HG02759 (cell line): ENCODE results near the gene MED1.
"Not testable (repeated sequence)": the region's sequence is repeated elsewhere in the genome, so short reads cannot be mapped to it uniquely, and the experiment has no call there.

Experiments used
- ATAC-seq: cut with Tn5 transposase; IDR thresholded peaks from one replicate; pipeline ENCODE4 v1.9.1; 2021; ENCODE audit warnings: mild to moderate bottlenecking, moderate library complexity; ENCODE audit not compliant: unreplicated experiment

Gene MED1

DNA sequence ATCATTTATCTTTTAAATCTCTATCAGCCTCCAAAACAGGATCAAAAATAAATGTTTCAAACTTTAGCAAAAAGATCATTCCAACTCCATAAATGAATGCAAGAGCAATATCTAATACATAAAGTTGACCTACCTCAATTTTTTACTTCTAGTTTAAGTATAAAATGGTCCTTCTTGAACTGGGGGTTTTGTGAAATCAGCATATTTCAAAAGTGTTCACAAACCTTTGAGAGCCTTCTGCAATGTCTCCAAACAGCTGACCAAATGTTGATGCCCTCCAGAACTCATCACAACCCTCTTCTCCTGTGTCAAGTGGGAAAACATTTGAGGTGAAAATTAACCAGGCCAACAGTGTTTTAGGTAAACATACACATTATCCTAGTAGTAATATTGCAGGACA, 7.7 kb downstream of the MED1 start:
- no peak for ATAC-seq

DNA sequence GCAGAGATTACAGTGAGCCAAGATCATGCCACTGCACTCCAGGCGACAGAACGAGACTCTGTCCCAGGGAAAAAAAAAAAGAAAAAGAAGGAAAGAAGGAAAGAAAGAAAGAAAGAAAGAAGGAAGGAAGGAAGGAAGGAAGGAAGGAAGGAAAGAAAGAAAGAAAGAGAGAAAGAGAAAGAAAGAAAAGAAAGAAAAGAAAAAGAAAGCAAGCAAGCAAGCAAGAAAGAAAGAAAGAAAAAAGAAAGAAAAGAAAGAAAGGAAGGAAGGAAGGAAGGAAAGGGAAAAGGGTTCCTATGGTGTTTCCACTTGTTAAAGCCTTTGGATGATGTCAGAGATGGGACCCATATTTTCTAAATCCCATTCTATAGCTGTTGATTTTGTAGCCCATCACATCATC, 11.2 kb downstream of the MED1 start:
- not testable (repeated sequence) for ATAC-seq

DNA sequence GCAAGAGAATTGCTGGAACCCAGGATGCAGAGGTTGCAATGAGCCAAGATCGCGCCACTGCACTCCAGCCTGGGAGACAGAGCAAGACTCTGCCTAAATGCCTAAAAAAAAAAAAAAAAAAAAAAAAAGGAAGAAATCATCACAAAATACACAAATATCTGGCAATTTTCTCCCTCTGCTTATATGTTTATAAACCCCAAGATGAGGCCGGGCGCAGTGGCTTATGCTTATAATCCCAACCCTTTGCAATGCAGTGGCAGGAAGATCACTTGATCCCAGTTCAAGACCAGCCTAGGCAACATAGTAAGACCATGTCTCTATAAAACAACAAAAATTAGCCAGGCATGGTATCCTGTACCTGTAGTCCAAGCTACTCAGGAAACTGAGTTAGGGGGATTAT, 21.5 kb downstream of the MED1 start:
- ATAC-seq = no peak

DNA sequence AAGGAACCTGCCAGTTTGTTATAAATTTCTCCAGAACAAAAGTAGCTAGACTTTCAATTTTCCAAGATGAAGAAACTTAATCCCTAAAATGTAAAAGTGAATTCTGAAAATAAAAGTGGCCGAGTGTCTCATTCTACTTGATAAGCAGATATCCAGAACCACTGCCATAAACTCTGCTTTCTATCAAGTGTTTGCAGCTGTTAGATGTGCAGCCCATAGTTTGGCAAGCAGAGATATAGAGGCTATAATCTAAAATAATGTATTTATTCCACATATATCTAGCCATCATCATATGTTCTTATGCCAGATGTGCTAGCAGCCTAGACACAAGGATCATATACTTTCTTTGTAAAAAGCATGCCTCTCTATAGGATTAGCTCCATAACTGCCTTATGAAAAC, 34.9 kb downstream of the MED1 start:
- no peak for ATAC-seq

DNA sequence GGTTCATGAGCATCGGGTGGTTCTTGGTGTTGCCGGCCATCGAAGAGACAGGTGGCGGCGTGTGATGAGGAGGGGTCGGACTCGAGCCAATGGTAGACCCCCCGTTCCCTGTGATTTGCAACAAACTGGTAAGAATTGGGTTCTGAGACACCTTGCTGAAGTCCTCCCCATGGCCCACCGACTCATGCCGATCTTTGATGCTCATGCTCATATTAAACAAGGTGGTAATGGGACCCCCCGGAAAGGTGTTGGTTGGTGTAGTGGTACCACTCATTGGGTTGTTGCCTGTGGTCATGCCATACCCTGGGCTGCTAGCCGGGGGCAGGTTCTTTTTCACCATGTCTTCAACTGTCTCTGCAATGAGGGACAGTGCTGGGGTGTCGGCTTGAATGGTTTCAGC, 40.8 kb downstream of the MED1 start:
- ATAC-seq = no peak

DNA sequence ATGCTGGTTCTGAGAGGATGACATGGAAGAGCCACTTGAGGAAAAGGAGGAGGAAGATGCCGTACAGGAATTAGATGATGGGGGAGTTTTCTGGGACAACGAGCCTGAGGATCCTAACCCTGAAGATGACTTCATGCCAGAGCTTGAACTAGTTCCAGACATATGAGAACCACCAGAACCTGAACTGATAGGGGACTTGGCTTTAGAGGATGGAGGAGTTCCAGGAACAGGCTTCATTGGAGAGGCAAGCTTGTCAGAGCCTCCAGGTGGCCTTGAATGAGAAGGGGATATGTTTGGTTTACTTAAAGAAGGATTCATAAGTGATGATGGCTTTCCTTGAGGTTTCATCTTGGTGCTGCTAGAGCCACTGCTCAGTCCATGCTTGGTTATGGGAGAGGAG, 42.7 kb downstream of the MED1 start:
- no peak for ATAC-seq

DNA sequence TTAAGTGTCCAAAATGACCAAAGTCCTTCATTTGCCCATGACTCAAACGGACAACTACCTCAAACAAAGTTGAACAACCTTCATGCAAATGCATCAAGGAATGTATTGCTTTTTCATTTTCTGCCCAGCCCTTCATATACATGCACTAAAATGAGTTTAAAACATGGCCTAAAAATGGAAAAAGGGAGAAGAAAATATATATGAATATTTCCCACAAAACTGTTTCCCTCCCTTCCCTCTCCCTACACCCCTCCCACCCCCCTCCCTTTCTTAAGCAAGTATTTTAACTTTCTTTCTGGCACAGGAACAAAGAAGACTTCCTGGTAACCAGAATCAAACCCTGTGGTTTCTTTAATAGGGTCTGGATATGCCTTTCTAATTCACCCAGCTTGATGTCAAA, 44.1 kb downstream of the MED1 start:
- ATAC-seq = no peak

DNA sequence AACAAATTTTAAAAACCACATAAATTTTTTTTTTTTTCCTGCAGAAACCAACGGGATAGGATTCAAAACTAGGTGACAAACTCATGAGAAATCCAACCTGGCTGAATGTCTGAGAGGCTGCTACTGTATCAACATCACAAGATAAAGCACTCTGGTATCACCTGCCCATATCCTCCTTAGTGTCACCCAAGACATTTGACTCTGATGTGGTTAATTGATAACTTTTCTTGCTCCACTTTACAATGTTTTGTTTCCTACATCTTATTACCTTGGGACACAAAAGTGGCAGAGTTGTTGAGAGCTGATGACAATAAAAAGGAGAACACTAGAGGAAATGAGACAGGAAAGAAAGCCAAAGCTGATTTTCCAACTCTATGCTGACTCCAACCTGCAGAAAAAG, 45.6 kb downstream of the MED1 start:
- no peak for ATAC-seq

DNA sequence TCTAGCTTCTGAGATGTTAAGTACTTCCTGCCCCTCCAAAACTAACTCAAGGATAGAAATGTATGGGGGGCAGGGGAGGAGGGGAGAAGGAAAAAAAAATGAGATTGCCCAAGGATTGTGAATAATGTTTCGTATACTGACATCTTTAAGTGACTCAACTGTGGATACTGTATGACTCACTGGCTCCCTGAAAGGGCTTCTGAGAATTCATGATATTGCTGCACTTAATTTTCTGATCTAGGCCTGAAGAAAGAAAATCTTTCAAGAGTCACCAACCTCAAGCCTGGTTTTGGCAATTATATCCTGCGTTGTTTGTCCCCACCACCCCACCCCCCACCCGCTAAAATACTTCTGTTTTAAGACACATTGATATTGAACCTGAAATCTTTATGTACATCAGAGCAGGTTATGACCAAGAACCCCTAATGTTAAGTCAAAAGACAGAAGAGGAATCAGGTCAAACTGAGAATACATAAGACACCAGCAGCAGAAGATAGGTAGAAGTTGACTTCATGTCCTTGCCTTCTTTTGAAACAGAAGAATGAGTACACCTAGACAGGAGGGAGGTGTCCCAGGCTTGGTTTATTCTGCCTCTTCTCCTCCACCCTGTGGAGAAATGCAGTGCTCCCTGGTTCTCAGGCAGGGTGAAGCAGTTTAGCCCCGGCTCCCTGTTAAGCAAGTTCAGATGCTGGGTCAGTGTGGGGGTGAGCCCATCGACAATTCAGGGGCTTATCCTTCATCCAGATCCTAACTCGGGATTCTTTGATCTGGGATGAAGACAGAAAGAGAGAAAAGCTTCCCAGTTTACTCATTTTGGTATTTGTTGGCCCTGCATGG, 46.3 kb downstream of the MED1 start:
- no peak for ATAC-seq

DNA sequence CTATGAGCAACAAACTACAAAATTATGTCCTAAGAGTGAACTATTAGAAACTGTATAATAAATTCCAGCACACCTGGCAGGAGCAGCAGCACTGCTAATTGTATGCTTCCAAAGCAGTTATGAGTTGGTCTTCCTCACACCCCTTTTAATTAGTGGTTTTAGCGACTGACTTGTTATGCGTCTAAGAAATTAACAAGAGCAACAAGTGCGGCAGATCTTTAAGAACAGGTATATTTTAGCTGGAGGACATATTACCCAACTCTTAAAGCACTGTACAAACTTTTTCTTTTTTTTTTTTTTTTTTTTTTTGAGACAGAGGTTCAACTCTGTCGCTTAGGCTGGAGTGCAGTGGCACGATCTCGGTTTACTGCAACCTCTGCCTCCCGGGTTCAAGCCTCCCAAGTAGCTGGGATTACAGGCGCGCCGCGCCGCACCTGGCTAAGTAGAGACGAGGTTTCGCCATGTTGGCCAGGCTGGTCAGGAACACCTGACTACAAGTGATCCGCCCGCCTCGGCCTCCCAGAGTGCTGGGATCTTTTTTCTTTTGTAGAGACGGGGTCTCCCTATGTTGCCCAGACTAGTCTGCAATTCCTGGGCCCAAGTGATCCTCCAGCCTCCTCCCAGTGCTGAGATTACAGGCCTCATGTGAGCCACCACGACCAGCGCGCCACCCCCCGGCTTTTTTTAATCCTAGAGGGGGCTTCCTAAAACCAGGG, 48.0 kb downstream of the MED1 start:
- no peak for ATAC-seq

DNA sequence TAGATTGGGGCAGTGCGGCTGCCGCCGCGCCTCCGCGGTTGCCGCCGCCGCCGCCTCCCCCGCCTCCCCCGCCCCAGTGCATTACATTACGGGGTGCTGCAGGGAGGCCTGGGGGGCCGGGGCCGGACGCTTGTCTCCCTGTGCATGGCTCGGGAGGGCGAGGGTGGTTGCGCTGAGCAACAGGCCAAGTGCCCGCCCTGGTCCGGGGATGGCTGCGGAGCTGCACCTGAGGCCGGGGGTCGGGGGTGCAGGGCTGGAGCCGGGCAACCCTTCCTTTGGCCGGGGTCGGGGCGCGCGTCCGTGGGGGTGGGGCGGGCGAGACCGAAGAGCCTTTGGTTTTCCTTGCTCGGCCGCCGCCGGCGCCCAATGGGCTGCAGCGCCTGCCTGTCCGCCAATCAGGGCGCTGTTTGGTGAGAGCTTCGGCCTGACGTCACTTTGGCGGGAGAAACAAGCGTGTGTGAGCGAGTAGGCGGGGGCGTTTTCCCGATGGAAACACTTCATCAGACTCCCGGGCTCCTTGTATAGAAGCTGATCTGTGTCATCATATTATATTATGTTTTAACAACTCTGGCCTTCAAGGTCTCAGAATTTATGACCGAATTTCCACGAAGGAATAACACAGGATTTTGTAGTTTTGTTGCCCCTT, 48.7 kb downstream of the MED1 start:
- peak; percentile 72 for ATAC-seq

DNA sequence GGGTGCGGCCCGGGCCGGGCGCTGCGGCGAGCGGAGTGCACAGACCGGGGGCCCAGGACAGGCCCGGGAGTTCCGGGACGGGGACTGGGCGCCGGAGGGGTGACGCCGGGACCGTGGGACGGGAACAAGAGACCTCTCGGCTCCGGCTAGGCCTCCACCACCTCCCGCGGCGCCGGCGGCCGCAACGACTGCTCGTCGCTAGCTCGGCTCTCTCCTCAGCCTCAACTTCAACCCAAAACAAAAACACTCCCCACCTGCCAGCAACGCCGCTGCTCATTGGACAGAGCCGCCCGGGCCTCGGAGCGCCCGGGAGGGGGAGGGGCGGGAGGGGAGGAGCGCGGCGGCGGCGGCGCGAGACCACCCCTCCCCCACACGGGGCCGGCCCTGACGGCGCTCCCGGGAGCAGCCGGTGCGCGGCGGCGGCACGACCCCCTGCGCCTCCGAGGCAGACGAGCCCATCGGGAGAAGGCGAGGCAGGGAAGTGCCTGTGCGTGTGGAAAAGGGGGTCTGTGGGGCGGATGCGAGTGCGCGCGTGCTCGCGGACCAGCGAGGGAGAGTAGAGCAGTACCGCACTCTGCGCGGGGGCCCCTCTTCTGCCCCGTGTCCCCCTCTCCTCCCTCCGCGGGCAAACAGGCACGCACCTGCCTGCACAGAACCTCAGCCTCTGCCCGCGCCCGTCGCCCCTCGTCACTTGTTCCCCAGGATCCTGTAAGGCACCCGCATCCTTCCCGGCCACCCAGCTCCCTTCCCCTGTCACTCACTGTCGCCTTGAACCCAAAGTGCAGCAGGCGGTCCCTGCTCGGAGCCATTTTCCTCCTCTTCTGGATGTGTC, 49.4 kb downstream of the MED1 start, which contains the start of gene FBXL20:
Gene FBXL20 (minus strand): TSS at position 215 of the 832 bp plus-strand sequence. CDS start 224 bp downstream, outside the sequence.
- ATAC-seq = peak; percentile 70

DNA sequence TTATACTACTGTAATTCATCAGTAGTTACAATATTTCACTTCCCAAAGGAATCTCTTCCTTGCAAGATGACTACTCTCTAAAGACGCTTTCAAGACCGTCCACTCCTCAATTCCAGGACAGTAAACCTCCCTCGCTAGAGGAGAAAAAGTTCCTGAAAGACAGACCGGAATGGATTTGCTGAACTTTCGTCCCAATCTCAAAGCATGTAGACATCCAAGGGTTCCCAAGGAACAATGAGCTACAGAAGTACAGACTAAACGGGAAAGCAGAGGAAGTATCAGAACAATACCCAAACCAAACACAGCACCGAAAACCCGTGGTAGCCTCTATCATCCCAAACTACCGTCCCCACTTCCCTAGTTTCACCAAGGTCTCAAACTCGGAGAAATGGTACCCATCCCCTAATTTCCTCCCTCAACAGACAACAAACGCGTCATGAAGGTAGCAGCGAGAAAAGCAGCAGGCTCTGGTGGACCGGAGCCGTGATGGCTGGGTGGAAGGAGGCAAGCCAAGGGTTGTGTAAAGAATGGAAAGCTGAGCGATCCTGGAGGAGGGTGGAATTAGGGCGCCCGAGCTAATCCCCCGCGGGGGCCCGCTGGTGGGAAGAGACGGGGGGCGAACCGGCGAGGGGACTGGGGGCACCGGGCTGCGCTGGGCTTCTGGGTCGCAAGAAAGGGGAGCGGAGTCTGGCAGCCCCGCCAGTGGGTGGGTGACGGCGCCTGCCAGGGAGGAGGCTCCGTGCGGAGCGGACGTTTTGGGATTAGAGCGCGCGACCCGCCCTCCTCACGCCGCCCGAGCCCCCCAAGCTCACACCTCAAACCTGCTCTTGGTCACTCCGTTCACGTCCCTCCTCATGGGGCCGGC, 50.3 kb downstream of the MED1 start:
- no peak for ATAC-seq

DNA sequence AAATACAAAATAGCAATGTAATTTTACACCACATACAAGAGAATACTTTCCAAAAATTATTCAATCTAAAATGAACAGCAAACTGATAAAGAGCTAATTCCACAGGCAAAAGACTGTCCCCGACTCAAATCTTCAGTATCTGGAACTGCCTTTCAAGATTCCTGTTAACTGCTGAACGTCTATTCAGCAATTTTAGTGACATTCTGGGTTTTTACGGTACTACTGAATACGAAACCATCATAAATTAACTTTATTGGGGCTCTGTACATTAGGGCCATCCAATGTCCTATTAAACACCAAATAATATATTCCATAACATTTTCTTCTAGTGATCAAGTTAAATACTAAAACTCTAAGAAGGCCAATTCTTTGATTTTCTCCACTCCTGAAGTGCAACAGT, 51.3 kb downstream of the MED1 start:
- ATAC-seq = no peak

DNA sequence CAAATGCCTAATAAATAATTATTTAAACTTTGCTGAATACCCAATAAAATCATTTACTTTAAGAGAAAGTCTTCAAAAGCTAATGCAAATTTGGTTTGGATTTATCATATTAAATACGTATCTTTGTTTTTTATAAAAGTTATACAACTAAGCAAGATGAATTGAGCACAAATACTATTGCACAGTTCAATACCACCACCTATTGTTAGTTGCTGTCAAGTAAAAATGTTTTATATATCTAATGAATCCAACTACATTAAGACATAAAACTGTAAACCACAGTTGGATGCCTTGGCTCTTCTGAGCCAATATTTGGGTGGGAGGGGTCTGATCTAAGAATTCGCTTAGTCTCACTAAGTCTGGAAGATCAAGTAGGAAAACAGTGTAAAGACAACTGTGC, 57.3 kb downstream of the MED1 start:
- no peak for ATAC-seq

DNA sequence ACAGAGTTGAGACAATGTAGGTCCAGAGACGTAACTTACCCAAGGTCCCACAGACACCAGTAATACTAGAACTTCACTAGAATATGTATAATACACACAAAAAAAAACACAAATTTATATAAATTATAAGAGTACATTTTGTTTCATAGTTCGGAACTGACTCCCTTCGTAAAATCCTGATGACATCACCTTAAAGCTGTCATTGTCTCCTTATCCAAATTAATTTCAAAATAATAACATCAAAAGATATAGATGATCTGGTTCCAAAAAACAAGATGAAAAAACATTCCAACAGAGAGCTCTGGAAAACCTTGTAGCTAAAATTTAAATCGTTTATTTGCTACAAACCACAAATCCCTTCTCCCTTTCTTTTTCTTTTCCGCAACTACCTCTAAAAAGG, 59.6 kb downstream of the MED1 start:
- no peak for ATAC-seq

DNA sequence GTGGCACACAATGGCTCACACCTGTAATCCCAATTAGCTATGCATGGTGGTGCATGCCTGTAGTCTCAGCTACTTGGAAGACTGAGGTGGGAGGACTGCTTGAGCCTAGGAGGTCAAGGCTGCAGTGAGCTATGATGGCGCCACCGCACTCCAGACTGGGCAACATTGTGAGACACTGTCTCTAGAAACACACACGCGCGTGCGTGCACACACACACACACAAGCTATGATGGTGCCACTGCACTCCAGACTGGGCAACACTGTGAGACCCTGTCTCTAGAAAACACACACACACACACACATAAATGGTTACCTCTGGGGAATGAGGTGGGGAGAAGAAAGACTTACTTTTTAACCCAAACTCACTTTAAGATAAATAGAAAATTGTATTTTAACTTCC, 66.0 kb downstream of the MED1 start:
- no peak for ATAC-seq

DNA sequence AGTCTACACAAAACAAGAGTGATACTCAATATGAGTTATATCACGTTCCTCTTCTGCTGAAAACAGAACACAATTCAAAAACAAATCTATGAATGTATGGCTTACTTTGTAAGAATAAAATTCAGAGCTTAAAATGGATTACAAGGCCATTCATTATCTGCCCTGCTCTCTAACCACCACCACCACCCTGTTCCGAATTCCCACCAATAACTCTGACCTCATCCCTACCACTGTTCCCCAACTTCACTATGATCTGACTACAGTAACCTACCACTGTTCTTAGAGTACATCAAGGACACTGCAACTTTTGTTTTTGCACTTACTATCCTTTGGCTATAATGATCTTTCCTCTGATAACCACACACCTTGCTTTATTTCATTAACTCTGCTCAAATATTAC, 70.9 kb downstream of the MED1 start:
- no peak for ATAC-seq

DNA sequence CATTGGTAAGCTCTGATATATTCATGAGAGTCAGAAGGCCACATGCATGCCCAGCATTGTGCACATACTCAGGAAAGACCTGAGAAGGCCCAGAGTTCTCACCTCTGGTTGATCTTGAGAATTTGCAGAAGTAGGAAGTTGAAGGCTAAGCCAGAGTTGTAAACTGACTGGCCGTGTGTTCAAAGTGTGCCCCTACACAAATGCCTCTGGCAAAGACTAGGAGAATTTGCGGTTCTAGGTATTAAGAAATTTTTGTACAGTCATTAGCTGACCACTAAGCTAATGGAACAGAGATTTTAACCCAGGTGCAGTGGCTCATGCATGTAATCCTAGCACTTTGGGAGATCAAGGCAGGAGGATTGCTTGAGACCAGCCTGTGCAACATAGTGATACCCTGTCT, 74.6 kb downstream of the MED1 start:
- no peak for ATAC-seq

DNA sequence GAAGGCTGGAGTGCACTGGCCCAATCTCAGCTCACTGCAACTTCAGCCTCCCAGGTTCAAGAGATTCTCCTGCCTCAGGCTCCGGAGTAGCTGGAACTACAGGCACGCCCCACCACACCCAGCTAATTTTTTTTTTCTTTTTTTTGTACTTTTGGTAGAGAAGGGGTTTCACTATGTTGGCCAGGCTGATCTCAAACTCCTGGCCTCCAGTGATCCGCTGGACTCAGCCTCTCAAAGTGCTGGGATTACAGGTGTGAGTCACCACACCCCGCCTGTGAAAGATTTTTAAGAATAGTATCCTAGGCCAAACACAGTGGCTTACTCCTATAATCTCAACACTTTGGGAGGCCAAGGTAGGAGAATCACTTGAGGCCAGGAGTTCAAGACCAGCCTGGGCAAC, 83.3 kb downstream of the MED1 start:
- ATAC-seq = not testable (repeated sequence)
